Measurements from ENCODE around the gene DLGAP1.
A peak's percentile ranks its signal among the peaks of the same experiment; 100 is the strongest.

DLGAP1 gene

GRCh38 chr18:3995476-3996102, 459.5 kb downstream of the DLGAP1 start:
- peak; percentile 2 to 38 for DNase-seq (ENCODE audit: low read depth in 2 of 2)

DNA sequence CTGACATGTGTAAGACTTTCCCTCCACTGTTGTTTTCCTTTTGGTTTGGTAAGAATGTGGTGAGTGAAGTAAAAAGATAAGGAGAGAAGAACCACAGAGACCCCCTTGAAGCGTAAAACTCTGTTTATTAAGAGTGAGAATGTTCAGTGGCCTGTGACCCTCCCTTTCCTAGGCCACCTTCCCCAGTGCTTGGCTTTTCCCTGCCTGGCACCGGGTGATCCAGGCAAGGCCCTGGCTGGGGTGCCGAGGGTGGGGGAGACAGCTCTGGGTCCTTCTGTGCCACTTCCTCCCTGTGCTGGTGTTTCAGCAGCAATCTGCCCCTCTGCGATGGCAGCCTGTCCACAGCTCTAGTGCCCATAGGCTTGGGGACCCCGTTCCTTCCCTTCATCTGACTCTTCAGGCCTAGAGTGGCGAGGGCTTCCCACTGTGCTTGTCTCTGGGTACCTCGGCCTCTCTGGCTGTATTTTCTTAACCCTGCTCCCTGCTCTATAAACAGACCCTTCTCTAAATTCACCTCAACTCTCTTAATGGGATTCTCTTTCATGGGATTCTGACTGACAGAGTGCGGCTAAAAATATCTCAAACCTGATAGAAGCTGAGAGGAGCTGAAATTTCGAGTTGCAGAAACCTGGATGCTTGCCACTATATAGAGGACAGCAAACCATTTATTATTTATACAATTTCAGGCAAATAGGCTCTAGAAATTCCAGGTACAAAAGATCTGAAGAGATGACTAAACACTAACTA, 461.0 kb downstream of the DLGAP1 start:
- no peak for DNase-seq (ENCODE audit: low read depth in 2 of 2)

- no peak for DNase-seq (ENCODE audit: low read depth in 2 of 2)
Observed at GRCh38 chr18:3985664-3986063, 469.4 kb downstream of the DLGAP1 start.

DNA sequence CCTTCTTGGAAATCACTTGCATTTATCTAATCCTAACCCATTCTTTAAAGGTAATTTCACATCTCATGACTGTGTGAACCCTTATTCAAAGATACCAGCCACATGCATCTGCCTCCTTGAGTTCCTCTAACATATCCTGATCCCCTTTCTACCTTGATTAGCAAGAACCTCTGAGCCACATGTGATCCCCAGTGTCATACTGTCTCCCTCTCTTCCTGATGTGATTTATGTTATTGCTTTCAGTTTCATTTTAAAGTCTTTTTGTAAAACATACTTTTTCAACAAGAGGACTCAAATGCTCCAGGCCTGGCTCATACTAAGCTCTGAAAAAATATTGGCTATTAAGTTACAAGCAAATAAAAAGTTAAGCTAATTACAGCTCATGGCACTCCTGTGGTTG, 470.1 kb downstream of the DLGAP1 start:
- DNase-seq (ENCODE audit: low read depth in 2 of 2) = no peak

DNA sequence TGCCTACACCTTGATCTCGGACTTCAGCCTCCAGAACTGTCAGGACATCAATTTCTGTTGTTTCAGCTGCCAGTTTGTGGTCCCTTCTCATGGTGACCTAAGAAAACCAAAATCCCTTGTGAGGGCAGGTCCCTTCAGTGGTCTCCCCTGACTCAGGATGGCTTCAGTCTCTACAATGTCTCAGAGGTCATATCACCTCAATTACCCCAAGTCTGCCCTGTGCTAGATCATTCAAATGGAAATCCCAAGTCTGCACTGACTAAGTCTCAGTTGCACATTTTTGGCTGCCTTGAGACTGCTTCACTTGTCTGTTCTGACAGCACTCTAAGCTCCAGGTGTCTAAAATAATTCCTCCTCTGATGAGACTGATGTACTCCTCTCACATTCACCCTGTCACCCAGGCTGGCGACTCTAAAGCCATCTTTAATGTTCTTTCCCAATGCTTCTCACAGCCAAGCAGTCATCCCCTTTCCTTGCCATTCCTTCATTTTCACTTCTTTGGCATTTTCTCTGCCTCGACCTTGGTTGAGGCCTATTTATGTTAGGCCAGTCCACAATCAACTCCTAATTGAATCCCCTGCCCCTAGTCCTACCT, 470.8 kb downstream of the DLGAP1 start:
- no peak for DNase-seq (ENCODE audit: low read depth in 2 of 2)

- DNase-seq (ENCODE audit: low read depth in 2 of 2) = no peak
Observed at GRCh38 chr18:3983351-3983969, 471.6 kb downstream of the DLGAP1 start.

- no peak for DNase-seq (ENCODE audit: low read depth in 2 of 2)
Observed at GRCh38 chr18:3982541-3982940, 472.6 kb downstream of the DLGAP1 start.

DNA sequence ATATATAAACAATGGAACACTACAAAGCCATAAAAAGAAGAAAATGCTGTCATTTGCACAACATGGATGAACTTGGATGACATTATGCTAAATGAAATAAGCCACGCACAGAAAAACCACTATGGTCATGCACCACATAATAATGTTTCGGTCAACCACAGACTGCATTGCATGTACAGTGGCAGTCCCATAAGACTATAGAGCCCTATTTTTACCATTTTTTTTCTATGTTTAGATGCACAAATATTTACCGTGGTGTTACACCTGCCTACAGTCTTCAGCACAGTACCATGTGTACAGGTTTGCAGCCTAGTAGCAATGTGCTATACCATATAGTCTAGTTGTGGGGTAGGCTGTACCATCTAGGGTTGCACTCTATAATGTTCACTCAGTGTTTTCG, 476.1 kb downstream of the DLGAP1 start:
- DNase-seq (ENCODE audit: low read depth in 2 of 2) = no peak

DNA sequence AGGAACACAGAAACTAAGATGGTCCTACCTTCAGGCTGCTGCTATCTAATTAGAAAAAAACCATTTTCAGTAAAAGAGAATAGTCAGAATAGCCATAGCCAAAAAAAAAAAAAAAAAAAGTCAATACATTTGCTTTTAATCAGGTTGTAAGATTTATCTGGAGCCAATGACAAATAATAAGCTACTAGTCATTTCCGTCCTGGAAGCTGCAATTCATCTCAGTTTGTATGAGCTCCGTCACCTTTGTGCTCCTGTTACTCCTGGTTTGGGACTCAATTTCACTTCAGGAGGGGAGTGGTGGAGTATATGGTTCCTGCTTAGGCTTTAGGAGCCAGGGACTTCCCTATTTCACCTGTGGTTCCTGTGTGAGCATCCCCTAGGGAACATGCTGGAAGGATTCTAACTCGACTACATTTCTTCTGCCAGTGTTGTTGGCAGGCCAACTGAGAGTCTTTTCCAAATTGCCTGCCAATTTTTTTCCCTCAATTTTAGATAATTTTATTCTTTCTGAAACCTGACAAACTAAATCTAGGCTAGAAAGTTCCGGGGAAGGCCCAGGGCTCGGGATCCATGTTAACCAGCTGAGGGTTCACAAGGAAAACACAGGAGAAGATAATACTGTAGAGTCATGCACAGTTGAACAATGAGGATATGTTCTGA, 481.8 kb downstream of the DLGAP1 start:
- no peak for DNase-seq (ENCODE audit: low read depth in 2 of 2)

DNA sequence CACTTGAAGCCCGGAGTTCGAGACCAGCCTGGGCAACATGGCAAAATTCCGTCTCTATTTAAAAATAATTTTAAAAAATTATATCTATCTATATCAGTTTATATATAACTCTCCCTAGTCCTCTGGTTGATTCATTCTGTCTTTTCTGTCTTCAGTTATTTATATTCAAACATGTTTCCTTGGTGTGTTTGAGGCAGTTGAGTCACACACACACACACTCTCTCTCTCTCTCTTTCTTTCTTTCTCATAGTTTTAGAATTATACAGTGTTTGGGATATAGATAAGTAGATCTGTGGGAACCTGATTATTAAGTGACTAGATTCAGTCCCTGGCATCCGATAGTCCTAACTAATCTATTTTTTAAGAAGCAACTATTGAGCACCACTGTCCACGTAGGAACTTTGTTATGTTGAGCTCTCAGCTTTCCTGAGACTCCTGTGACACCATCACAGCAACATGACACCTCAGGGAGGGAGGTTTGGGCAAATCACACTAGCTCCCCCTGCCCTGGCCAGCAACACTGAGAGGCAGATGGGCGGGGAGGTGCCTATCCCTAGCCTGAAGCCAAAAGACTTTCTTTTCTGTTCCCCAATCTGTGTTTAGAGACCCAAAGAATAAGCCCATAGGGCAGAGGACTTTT, 482.7 kb downstream of the DLGAP1 start:
- no peak for DNase-seq (ENCODE audit: low read depth in 2 of 2)

DNA sequence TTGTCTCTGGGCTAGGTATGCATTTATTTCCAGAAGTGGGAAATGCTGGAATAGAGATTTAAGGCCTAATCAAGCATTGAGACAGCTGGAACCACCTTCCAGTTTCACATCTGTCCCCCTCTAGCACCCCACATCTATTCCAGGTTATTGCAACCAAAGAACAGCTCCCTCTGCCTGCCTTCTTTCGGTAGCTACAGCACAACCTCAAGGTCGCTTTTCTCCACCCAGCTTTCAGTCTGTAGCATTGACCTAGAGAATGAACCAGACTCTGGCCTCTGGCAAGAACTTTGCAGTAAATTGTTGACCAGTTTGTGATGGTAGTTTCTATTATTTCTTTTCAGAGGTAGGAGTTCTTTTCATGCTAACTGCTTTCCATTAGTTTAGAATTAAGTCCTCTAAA, 484.2 kb downstream of the DLGAP1 start:
- DNase-seq (ENCODE audit: low read depth in 2 of 2) = no peak

GRCh38 chr18:3967359-3968180, 487.5 kb downstream of the DLGAP1 start:
- no peak for DNase-seq (ENCODE audit: low read depth in 2 of 2)

DNA sequence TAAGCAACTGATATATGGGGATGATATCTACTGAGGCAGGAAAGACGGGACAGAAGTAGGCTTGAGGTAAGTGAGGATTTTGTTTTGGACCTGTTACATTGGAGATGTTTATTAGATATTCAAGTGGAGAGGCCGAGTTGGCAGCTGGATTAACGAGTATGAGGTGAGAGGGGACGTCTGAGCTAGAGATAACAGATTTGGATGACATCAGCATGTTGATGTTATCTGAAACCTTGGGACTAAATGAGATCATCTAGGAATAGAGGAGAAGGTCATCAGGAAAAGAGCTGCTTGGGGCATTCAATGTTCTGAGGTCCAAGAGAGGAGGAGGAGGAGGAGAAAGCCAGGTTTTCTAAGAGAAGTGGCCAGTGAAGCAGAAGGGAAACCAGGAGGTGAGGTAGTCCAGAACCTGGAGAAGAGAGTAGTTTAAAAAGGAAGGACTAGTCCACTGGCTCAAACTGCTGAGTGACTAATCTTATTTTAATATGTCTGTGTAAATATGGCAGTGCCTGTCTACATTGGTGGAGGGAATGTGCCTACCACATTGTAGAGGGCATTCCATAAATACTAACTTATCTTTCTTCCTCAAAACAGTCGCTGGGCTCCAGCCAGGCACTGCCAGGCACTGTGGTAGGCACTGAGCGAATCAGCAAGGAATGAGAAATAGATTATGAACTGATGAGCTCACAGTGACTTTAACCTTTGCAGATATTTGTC, 488.3 kb downstream of the DLGAP1 start:
- no peak for DNase-seq (ENCODE audit: low read depth in 2 of 2)

GRCh38 chr18:3966246-3966641, 488.9 kb downstream of the DLGAP1 start:
- no peak for DNase-seq (ENCODE audit: low read depth in 2 of 2)

GRCh38 chr18:3960977-3961376, 494.1 kb downstream of the DLGAP1 start:
- DNase-seq (ENCODE audit: low read depth in 2 of 2) = no peak

DNA sequence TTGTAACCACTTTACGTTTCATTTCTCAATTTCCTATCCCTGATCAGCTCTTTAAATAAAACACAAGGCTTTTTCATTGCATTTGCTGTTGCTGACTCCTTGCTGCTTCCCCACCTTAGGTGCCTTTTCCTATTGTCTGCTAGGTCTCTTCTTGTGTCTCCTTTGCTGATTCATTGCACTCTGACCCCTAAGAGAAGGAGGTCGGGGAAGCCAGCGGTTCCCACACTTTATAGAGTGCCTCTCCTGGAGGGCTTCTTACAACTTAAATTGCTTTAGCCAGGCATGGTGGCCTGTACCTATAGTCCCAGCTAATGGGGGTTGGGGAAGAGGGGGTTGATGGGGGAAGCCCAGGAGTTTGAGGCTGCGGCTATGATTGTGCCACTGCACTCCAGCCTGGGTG, 495.0 kb downstream of the DLGAP1 start:
- DNase-seq (ENCODE audit: low read depth in 2 of 2) = no peak

- no peak for DNase-seq (ENCODE audit: low read depth in 2 of 2)
Observed at GRCh38 chr18:3952031-3952430, 503.1 kb downstream of the DLGAP1 start.

- no peak for DNase-seq (ENCODE audit: low read depth in 2 of 2)
Observed at GRCh38 chr18:3950668-3951404, 504.3 kb downstream of the DLGAP1 start.

DNA sequence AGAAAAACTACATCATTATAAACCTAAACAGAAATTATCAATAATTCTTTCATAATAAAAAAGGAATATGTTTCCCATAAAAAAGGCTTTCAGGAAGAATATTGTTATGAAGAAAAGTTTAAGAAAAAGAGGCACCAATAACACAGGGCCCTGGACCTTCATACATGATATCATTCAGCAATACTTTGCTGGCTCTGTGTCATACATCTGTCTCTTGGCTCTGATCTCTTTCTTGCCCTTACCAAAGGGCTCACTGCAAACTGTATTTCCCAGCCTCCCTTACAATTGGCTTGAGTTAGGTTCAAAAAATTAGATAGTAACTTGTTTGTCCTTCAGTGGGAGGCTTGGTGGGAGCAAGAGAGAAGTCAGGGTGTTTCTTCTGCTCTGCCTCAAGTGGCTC, 506.1 kb downstream of the DLGAP1 start:
- DNase-seq (ENCODE audit: low read depth in 2 of 2) = no peak

DNA sequence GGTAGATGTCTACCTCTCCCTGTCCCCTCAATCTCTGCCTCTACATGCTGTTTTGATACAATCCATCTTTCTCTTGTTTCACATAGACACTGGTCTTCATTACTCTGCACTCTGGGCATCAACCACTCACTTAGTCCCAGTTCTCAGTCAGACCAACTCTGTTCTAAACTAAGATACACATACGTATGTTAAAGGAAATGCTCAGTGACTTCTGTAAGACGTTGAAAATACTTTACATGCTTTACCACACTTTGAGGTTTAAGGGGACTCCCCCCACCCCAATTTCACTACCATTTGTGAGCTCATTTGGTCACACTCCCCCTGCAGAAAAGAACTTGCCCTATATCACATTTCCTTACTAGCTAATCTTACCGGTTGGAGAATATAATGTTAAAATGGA, 507.7 kb downstream of the DLGAP1 start:
- DNase-seq (ENCODE audit: low read depth in 2 of 2) = no peak

Measured in stimulated activated CD4-positive, alpha-beta T cell treated with anti-CD3 and anti-CD28 coated beads, Interleukin-12 subunit alpha, Interleukin-12 subunit beta, amount 100 ng/mL, for 24 hours (primary cell).